HCT116 (cell line): ENCODE data around the gene IQGAP2.

ENCODE experiments used
- CTCF ChIP-seq, 3 experiments: fragments of 200-600 bp in 1 of 3; sonication (generic) in 1 of 3; IDR thresholded peaks in 2 of 3; conservative IDR thresholded peaks in 1 of 3; 2 replicates each; pipeline ENCODE4 v1.5.1; 2012 to 2017; ENCODE audit warnings: low read depth in 2 of 3, low read length in 2 of 3, antibody characterized with exemption in 1 of 3, borderline replicate concordance in 1 of 3, control low read depth in 1 of 3, mild to moderate bottlenecking in 1 of 3, mixed read lengths in 1 of 3, mixed run types in 1 of 3, moderate library complexity in 1 of 3; ENCODE audit not compliant: insufficient read depth in 1 of 3
- EGR1 ChIP-seq: IDR thresholded peaks from 2 replicates; pipeline ENCODE4 v1.6.1; 2012; ENCODE audit warnings: low read depth
- ELF1 ChIP-seq: IDR thresholded peaks from 2 replicates; pipeline ENCODE4 v1.6.1; 2012; ENCODE audit warnings: low read depth, borderline replicate concordance
- EZH2 ChIP-seq: fragments of 200-600 bp; sonication (generic); IDR thresholded peaks from 2 replicates; pipeline ENCODE4 v1.6.1; 2017; ENCODE audit warnings: antibody characterized with exemption, mixed run types
- MAX ChIP-seq: IDR thresholded peaks from 2 replicates; pipeline ENCODE4 v1.6.1; 2012
- POLR2A ChIP-seq: IDR thresholded peaks from 2 replicates; pipeline ENCODE4 v1.7.0; 2011; ENCODE audit warnings: borderline replicate concordance; ENCODE audit not compliant: insufficient read depth, insufficient read length; ENCODE audit errors: extremely low read depth
- REST ChIP-seq: IDR thresholded peaks from 2 replicates; pipeline ENCODE4 v1.6.1; 2012; ENCODE audit warnings: low read depth
- SRF ChIP-seq: IDR thresholded peaks from 2 replicates; pipeline ENCODE4 v1.6.1; 2012; ENCODE audit warnings: low read depth

GRCh38 chr5:76490960-76491359 is 87.9 kb downstream of the IQGAP2 start:
- no peak for TF ChIP-seq POLR2A
- no peak for TF ChIP-seq CTCF (IDR thresholded peaks at IDR 0.05 in 2 of 3, conservative IDR thresholded peaks at IDR 0.05 in 1 of 3; ENCODE audit: borderline replicate concordance in 1 of 3, insufficient read depth in 1 of 3, low read depth in 2 of 3, low read length in 2 of 3)
- no peak for TF ChIP-seq MAX
- no peak for TF ChIP-seq EZH2
- no peak for TF ChIP-seq EGR1
- TF ChIP-seq REST = no peak
- TF ChIP-seq SRF = no peak
- no peak for TF ChIP-seq ELF1
